ENCODE results near the gene CMBL.
"Not testable (repeated sequence)": the region's sequence is repeated elsewhere in the genome, so short reads cannot be mapped to it uniquely, and the experiment has no call there.

CMBL gene

DNA sequence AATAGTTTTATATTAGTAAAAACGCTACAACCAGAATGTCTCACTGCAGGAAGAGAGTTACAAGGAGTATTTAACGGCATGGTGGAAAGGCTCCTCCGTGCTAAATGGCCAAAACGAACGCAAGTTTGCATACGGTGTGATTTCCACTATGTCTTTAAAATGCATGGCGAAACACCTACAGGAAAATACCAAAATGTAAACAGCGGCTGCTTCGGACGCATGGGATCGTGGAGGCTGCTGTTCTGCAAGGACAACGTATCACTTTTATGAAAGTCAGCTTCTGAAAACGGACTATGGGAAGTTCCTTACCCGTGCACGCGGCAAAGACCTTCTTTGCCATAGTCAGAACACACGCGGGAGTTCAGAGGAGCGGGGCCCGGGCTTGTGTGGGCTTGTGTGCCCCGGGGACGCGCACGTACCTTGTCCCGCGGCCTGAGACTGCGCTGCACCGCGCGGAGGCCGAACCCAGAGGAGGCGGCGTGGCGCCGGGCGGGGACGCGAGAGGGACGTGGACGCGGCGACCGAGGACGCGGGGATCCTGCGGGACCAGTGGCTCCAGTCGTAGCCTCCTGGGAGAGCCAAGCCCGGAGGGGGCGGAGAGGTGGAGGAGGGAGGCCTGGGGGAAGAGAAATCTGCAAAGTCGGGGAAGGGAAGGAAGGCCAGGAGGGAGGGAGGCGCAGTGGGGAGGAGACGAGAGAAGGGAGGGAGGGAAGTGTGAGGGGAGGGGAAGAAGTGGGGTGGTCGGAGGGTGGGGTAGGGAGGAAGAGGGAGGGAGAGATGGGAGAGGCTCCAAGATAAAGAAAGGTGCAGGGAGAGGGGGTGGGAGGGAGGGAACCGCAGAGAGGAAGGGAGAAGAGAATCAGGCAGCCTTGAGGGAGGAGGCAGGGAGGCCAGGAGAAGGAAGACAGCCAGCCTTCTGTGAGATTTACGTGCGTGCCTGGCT is at the start of gene CMBL:
TSS of gene CMBL (minus strand) at position 697 of the 943 bp plus-strand sequence. CDS start 17,140 bp downstream, outside the sequence.
- DNase-seq (ENCODE audit: low spot score), result peak; percentile 73

- no peak for DNase-seq (ENCODE audit: low spot score)
Observed at GRCh38 chr5:10355071-10355889, 47.6 kb upstream of the CMBL start.

GRCh38 chr5:10354048-10354872 is 46.6 kb upstream of the CMBL start:
- DNase-seq (ENCODE audit: low spot score), result peak; percentile 77

- peak; percentile 97 for DNase-seq (ENCODE audit: low spot score)
Observed at GRCh38 chr5:10353241-10354047, 45.7 kb upstream of the CMBL start, which contains the start of gene MARCHF6. TSS of gene MARCHF6 (plus strand) at chr5:10353695. CDS start at chr5:10353899, 204 bp downstream.

DNA sequence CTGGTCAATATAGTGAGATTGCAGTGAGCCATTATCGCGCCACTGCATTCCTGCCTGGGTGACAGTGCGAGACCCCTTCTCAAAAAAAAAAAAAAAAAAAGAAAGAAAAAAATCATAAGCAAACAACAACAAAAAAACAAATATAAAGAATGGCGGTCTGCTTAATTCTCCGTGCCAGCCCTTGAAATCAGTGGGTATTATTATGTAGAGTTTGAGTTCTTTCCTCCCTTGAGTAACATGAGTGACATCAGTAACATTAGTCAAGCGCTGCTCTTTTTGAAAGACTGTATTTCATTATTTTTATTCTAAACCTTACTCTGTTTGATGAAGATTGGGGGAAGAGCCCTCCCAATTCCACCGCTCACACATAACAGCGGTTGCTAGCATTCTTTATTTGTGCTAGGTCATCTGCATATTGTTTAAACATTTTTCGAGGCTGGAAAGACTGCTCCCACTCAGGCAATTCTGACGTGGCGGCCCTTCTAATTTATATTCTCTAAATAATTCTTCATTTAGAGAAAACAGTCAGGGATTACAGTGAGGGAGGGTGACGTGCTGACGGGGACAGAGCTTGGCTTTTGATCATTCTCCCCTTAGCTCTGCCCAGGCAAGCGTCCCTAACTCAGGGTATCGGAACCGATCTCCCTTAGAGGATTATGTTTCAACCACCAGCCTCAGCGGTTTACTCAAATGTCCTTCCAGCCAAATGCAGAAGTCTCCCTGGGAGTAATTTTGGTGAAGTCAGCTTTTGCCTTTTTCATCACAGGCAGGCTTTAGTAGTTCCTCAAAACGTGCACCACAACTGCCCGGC is 44.9 kb upstream of the CMBL start:
- peak; percentile 60 for DNase-seq (ENCODE audit: low spot score)

- DNase-seq (ENCODE audit: low spot score), result no peak
Observed at GRCh38 chr5:10351919-10352318, 44.2 kb upstream of the CMBL start.

GRCh38 chr5:10351199-10351905 is 43.6 kb upstream of the CMBL start:
- no peak for DNase-seq (ENCODE audit: low spot score)

GRCh38 chr5:10348258-10348657 is 40.6 kb upstream of the CMBL start:
- no peak for DNase-seq (ENCODE audit: low spot score)

DNA sequence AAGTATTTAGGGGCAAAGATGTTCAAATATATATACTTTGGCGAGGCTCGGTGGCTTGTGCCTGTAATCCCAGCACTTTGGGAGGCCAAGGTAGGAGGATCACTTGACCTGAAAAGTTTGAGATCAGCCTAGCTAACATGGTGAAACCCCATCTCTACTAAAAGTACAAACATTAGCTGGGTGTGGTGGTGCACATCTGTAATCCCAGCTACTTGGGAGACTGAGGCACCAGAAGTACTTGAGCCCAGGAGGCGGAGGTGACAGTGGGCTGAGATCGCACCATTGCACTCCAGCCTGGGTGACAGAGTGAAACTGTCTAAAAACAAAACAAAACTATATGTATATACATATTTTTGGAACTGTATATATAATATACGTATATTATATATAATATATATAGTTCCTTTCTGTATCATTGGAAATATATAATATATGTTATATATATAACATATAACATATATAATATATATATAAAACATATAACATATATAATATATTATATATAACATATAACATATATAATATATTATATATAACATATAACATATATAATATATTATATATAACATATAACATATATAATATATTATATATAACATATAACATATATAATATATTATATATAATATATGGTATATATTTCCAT is 36.9 kb upstream of the CMBL start:
- DNase-seq (ENCODE audit: low spot score), result not testable (repeated sequence)

DNA sequence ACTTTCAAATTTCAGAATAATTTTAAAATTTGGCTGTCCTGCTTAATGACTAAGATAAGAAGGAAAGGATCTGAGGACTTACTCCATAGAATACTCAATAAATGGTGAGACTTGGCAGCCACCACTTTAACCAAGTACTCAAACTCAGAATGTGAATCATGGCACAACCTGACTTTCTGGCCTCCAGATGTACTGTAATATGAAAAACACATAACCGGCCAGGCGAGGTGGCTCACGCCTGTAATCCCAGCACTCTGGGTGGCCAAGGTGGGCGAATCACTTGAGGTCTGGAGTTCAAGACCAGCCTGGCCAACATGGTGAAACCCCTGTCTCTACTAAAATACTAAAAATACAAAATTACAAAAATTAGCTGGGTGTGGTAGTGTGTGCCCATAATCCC is 35.8 kb upstream of the CMBL start:
- DNase-seq (ENCODE audit: low spot score), result no peak

DNA sequence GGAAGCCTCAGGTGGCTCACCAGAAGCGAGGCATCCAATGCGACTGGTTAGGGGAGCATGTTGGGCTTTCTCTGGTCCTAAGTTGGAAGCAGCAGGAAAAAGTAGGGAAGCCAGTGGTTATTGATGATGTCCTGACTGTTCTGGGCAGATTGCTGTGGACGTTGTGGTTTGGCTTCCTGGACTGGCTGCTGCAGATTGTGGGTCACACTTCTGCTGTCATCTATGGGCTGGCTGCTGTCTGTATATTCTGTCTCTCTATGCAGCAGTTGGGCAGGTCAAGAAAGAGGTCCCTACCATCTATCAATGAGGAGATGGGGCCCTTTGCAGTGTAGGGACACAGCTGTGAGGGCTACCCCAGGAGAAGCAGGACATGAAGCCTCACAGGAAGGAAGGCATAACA is 32.3 kb upstream of the CMBL start:
- no peak for DNase-seq (ENCODE audit: low spot score)

DNA sequence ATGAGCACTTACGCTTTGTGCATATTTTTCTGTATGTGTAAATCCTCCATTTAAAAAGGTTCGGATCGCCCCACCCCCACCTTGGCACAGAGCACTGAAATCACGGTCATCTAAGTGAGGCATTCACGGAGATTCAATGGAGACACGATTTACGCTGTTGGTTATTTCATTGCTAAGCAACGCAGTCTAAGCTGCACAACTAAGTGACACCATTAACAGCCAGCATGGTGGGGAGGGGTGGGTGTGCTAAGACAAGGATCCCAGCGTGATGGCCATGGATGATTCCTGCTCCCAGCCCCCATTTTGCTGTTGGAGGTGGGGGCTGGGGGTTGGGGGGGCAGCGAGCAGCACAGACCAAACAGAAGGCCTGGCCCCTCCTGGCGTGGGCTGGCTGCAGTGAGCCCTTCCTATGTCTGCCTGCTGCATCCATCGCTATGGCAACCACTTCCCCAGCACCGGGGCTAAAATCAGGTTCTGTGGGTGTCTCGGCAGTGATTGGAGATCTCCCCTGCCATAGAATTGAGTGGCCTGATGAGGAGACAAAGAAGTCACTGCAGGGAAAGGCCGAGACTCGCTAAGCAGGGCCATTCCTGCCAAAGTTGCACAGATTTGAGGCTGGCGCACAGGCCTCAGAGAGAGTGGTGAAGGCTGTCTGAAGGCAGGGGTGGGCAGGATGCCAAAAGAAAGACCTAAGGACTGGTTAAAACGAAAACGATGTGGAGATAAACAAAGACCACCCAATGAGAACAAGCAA is 31.5 kb upstream of the CMBL start:
- peak; percentile 61 for DNase-seq (ENCODE audit: low spot score)

GRCh38 chr5:10338686-10339057 is 31.0 kb upstream of the CMBL start:
- DNase-seq (ENCODE audit: low spot score), result no peak

GRCh38 chr5:10337986-10338385 is 30.3 kb upstream of the CMBL start:
- DNase-seq (ENCODE audit: low spot score), result no peak

DNA sequence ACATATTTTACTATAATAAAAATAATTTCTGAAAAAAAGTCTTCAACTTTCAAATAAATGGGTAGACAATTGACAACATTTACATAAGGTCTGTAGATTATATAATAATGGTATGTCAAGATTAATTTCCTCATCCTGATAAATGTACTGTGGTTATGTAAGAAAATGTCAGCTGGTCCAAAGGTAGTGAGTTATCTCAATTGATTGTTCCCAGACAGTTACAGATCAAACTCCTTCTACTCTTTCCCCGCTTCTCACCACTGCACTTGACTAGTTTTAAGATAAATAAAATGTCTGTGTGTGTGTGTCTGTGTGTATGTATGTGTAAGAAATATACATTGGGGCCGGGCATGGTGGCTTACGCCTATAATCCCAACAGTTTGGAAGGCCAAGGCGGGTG is 29.4 kb upstream of the CMBL start:
- DNase-seq (ENCODE audit: low spot score), result no peak

DNA sequence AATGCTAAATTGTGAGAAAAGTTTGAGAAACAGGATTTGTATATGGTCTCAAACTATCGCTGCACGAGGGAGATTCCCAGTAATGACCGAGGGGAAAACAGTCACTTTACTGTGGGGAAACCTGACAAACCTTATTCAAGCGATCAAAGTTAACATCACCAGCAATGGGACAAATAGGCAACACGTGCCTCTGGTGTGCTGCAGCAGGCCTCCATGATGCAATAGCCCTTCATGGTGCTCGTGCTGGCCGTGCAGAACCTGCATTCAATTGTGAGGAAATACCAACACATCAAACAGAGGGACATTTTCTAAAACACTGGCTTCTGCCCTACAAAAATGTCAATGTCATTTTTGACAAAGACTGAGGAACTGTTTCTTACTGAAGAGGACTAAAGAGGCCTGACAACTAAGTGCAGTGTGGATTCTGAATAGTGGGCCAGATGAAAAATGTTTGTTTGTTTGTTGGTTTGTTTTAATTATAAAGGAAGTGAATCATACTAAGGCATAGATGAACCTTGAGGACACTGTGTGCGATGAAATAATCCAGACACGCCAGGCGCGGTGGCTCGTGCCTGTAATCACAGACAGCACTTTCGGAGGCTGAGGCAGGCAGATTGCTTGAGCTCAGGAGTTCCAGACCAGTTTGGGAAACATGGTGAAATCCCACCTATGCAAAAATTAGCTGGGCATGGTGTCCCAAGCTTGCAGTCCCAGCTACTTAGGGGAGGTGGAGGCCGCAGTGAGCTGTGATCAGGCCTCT is 28.2 kb upstream of the CMBL start:
- DNase-seq (ENCODE audit: low spot score), result no peak

- DNase-seq (ENCODE audit: low spot score), result no peak
Observed at GRCh38 chr5:10334831-10335230, 27.1 kb upstream of the CMBL start.

Data from ecto neural progenitor cell (in vitro differentiated cells).